ENCODE measurements around the gene RELB. TPM values are rescaled to one million over a fixed set of nuclear protein-coding genes. Genes with fewer than 3 reads are reported as not detected.

Gene RELB
- total and polyA plus RNA-seq, 10 of the 15 experiments (the other 5 are each of a cell fraction or from before 2014, with no cell fraction given) = 0.66 to 43.8 (median 12.8) TPM

DNA sequence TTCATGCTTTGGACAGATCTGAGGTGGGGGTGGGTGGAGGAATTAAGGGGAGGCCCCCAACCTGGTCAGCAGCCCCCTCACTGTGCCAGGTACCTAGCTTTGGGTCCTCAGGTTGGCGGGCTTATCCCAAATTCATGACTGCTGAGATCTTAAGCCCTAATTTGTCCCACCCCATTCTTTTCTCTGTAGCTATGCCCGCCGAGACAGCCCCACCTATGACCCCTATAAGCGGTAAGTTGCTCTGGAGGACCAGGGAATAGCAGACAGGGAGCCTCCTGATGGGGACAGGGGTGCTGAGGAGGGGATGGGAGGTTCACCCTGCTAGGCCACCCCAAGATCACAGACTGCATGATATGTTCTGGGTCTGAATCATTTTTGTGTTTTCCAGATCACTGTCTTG, 60.7 kb downstream of the RELB start:
- no peaks in the 10 kb centered on the region for H3K4me1 ChIP-seq (ENCODE audit: control insufficient read depth, insufficient read depth, low read length)
- ChIA-PET CTCF (interaction anchor here (0.7 to 1.4 kb wide), 4 partner anchors 10 to 329 kb away, joined by 3 to 7 read pairs (median 4); partner anchors contain the start of gene CLASRP), POLR2A (interaction anchor here (1.0 kb wide), 1 partner anchor 14 kb away, joined by 3 read pairs; no protein-coding TSS in a partner anchor), RAD21 (ENCODE audit: unreplicated experiment) (no interaction called here), SMC1A (ENCODE audit: uncharacterized antibody, unreplicated experiment) (interaction anchor here (0.7 to 1.3 kb wide), 2 partner anchors 33 to 277 kb away, joined by 3 to 4 read pairs; no protein-coding TSS in a partner anchor)
- no peak overlapping the region for H3K9ac ChIP-seq (ENCODE audit: control insufficient read depth, insufficient read depth, low read length)
- no peaks in the 10 kb centered on the region for H4K20me1 ChIP-seq (ENCODE audit: control insufficient read depth, insufficient read depth)
- no peaks in the 10 kb centered on the region for H3K9me3 ChIP-seq (replicated peaks; ENCODE audit: control insufficient read depth, insufficient read depth, low read length)
- ATAC-seq (no peak), FAIRE-seq (no peak), DNase-seq (ENCODE audit: low read depth, low spot score) (no peak)
- no peak for TF ChIP-seq MEF2A (IDR thresholded peaks at IDR 0.05; ENCODE audit: insufficient read depth, low read depth, low read length)
- no peak for TF ChIP-seq USF2 (IDR thresholded peaks at IDR 0.05; ENCODE audit: borderline replicate concordance, low read depth, low read length)
- no peak for TF ChIP-seq ZNF24 (IDR thresholded peaks at IDR 0.05)
- TF ChIP-seq POLR2AphosphoS5 (IDR thresholded peaks at IDR 0.05; ENCODE audit: low read length) = no peak
- TF ChIP-seq, protein P1, sequence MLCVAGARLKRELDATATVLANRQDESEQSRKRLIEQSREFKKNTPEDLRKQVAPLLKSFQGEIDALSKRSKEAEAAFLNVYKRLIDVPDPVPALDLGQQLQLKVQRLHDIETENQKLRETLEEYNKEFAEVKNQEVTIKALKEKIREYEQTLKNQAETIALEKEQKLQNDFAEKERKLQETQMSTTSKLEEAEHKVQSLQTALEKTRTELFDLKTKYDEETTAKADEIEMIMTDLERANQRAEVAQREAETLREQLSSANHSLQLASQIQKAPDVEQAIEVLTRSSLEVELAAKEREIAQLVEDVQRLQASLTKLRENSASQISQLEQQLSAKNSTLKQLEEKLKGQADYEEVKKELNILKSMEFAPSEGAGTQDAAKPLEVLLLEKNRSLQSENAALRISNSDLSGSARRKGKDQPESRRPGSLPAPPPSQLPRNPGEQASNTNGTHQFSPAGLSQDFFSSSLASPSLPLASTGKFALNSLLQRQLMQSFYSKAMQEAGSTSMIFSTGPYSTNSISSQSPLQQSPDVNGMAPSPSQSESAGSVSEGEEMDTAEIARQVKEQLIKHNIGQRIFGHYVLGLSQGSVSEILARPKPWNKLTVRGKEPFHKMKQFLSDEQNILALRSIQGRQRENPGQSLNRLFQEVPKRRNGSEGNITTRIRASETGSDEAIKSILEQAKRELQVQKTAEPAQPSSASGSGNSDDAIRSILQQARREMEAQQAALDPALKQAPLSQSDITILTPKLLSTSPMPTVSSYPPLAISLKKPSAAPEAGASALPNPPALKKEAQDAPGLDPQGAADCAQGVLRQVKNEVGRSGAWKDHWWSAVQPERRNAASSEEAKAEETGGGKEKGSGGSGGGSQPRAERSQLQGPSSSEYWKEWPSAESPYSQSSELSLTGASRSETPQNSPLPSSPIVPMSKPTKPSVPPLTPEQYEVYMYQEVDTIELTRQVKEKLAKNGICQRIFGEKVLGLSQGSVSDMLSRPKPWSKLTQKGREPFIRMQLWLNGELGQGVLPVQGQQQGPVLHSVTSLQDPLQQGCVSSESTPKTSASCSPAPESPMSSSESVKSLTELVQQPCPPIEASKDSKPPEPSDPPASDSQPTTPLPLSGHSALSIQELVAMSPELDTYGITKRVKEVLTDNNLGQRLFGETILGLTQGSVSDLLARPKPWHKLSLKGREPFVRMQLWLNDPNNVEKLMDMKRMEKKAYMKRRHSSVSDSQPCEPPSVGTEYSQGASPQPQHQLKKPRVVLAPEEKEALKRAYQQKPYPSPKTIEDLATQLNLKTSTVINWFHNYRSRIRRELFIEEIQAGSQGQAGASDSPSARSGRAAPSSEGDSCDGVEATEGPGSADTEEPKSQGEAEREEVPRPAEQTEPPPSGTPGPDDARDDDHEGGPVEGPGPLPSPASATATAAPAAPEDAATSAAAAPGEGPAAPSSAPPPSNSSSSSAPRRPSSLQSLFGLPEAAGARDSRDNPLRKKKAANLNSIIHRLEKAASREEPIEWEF (IDR thresholded peaks at IDR 0.05; ENCODE audit: insufficient replicate concordance, low read depth, low read length) = no peak
- TF ChIP-seq BCL11A (IDR thresholded peaks at IDR 0.05; ENCODE audit: low read depth, low read length) = no peak
- no peak overlapping the region for H3K4me2 ChIP-seq (ENCODE audit: control insufficient read depth, insufficient read depth)
- no peaks in the 10 kb centered on the region for H3K27me3 ChIP-seq (replicated peaks in 1 of 2; ENCODE audit: control insufficient read depth in 2 of 2, insufficient read depth in 2 of 2, low read length in 1 of 2)
- BruUV-seq (replicated peaks) = no TSS peak
- in situ Hi-C loops (cut with MboI) (no loop called here), intact Hi-C loops (cut with micrococcal nuclease; ENCODE audit: unreplicated experiment) (no loop called here)
- no peak overlapping the region for H3K27ac ChIP-seq (ENCODE audit: control insufficient read depth, insufficient read depth)
- H3K36me3 ChIP-seq (ENCODE audit: control insufficient read depth in 2 of 2, insufficient read depth in 2 of 2, low read length in 1 of 2) = peaks cover 16 to 57% of the 10 kb centered on the region in 2 experiments
- no peak overlapping the region for H2AFZ ChIP-seq (ENCODE audit: control insufficient read depth, low read depth, low read length)
- no peak overlapping the region for H3K4me3 ChIP-seq
- 98% methylated on average over 4 of the region's 4 CpGs for WGBS (ENCODE audit: insufficient coverage, insufficient replicate concordance, low lambda C conversion rate, missing lambda C conversion rate)
- H3K79me2 ChIP-seq (ENCODE audit: control insufficient read depth, insufficient read depth, low read length) = no peaks in the 10 kb centered on the region
